HepG2 (cell line): Measurements from ENCODE around the gene NPB. TPM values are rescaled to one million over a fixed set of nuclear protein-coding genes. Genes with fewer than 3 reads are reported as not detected.

ENCODE experiments used
- ETV5 ChIP-seq: IDR thresholded peaks from 2 replicates; pipeline ENCODE4 v1.6.1; 2018; ENCODE audit warnings: missing biosample characterization, missing genetic modification reagents, inconsistent platforms, borderline replicate concordance
- FOXK1 ChIP-seq: sonication (generic); formaldehyde crosslinking; IDR thresholded peaks from 2 replicates; pipeline ENCODE4 v1.4.0; 2020; ENCODE audit warnings: low read depth, missing genetic modification reagents, borderline replicate concordance
- HMG20B ChIP-seq: conservative IDR thresholded peaks from 2 replicates; pipeline ENCODE4 v1.6.1; 2016; ENCODE audit warnings: missing genetic modification reagents, missing compliant biosample characterization
- KIAA2018 ChIP-seq: sonication (generic); formaldehyde crosslinking; IDR thresholded peaks from 2 replicates; pipeline ENCODE4 v1.5.0; 2020; ENCODE audit warnings: mild to moderate bottlenecking, missing genetic modification reagents, borderline replicate concordance
- MAX ChIP-seq: IDR thresholded peaks from 2 replicates; pipeline ENCODE4 v1.6.1; 2012; ENCODE audit warnings: inconsistent platforms
- MED1 ChIP-seq: sonication (generic); formaldehyde crosslinking; IDR thresholded peaks from 2 replicates; pipeline ENCODE4 v1.4.0; 2020; ENCODE audit warnings: missing genetic modification reagents
- NFKB2 ChIP-seq: sonication (generic); formaldehyde crosslinking; IDR thresholded peaks from 2 replicates; pipeline ENCODE4 v1.4.0; 2020; ENCODE audit warnings: missing genetic modification reagents, borderline replicate concordance
- RARG ChIP-seq: sonication (generic); formaldehyde crosslinking; IDR thresholded peaks from 2 replicates; pipeline ENCODE4 v1.4.0; 2020; ENCODE audit warnings: low read depth, mild to moderate bottlenecking, missing genetic modification reagents
- SALL1 ChIP-seq: sonication (generic); formaldehyde crosslinking; IDR thresholded peaks from 2 replicates; pipeline ENCODE4 v1.8.0; 2022; ENCODE audit warnings: mild to moderate bottlenecking, missing genetic modification reagents
- SIN3A ChIP-seq: IDR thresholded peaks from 2 replicates; pipeline ENCODE4 v1.6.1; 2011; ENCODE audit warnings: low read depth, mild to moderate bottlenecking, control low read depth, low read length, borderline replicate concordance
- SOX5 ChIP-seq: IDR thresholded peaks from 2 replicates; pipeline ENCODE4 v1.6.1; 2016; ENCODE audit warnings: borderline replicate concordance
- U2AF2 ChIP-seq: fragments of 200-400 bp; formaldehyde crosslinking; IDR thresholded peaks from 2 replicates; pipeline ENCODE4 v1.6.1; 2017; ENCODE audit warnings: low read depth, mild to moderate bottlenecking, low read length
- ZC3H13 ChIP-seq: sonication (generic); formaldehyde crosslinking; IDR thresholded peaks from 2 replicates; pipeline ENCODE4 v1.8.1; 2023; ENCODE audit warnings: mild to moderate bottlenecking, missing genetic modification reagents, moderate library complexity
- ZNF558 ChIP-seq: sonication (generic); formaldehyde crosslinking; IDR thresholded peaks from 2 replicates; pipeline ENCODE4 v1.9.0; 2022; ENCODE audit warnings: mild to moderate bottlenecking, missing genetic modification reagents, borderline replicate concordance
- ZNF580 ChIP-seq: IDR thresholded peaks from 2 replicates; pipeline ENCODE4 v1.6.1; 2016; ENCODE audit warnings: low read depth, borderline replicate concordance
- ZUFSP ChIP-seq: sonication (generic); formaldehyde crosslinking; IDR thresholded peaks from 2 replicates; pipeline ENCODE4 v1.9.0; 2021; ENCODE audit warnings: missing genetic modification reagents, mild to moderate bottlenecking, borderline replicate concordance
- polyA plus RNA-seq, 8 experiments: library from polyadenylated mRNA; depleted of rRNA in 3 of 8; stranded (reverse) in 7 of 8; unstranded in 1 of 8; fragments of >200 nt; fragmentation: Illumina TruSeq in 4 of 8; extraction: Trizol in 4 of 8; gene quantifications; 2 replicates each; pipeline versions ENCODE4 v1.2.1 to v1.2.3, GENCODE V29; 2011 to 2016; ENCODE audit warnings: low read depth in 4 of 8, missing spikeins in 1 of 8, mixed read lengths in 1 of 8; ENCODE audit not compliant: insufficient read depth in 1 of 8
- total RNA-seq, 5 experiments: library from RNA; depleted of rRNA; stranded (reverse); fragments of >200 nt; fragmentation: Illumina TruSeq; extraction: Trizol; gene quantifications; 2 replicates each; pipeline ENCODE4 v1.2.3, GENCODE V29; 2016; ENCODE audit warnings: low read depth in 1 of 5

Gene NPB
- total and polyA plus RNA-seq, 2 of the 13 experiments (the other 11 are each of a cell fraction or from before 2014, with no cell fraction given): 0.11 to 0.93 TPM

GRCh38 chr17:81865733-81866439, 36.2 kb upstream of the NPB start (continued):
- TF ChIP-seq MAX (peak; percentile 51; the same call in 1 of the 2 replicates), NFKB2 (CRISPR knock-in tag) (no peak), HMG20B (CRISPR knock-in tag) (no peak), FOXK1 (CRISPR knock-in tag) (no peak), ZNF580 (CRISPR knock-in tag) (no peak), ZNF558 (CRISPR knock-in tag) (no peak), SOX5 (no peak), SIN3A (no peak; the same call in 1 of the 2 replicates), ETV5 (no peak), KIAA2018 (CRISPR knock-in tag) (0 out of 2 replicates have a peak, but pooled peaks have one; percentile 20), SALL1 (CRISPR knock-in tag) (0 out of 2 replicates have a peak, but pooled peaks have one; percentile 23), RARG (no peak), ZC3H13 (CRISPR knock-in tag) (no peak), U2AF2 (0 out of 2 replicates have a peak, but pooled peaks have one; percentile 33), ZUFSP (CRISPR knock-in tag) (no peak), MED1 (peak; percentile 29; the same call in 1 of the 2 replicates)
